GM19238 (cell line): Measurements from ENCODE around the gene KATNAL2.
"Not testable (repeated sequence)": the region's sequence is repeated elsewhere in the genome, so short reads cannot be mapped to it uniquely, and the experiment has no call there.

Experiments
- DNase-seq: peaks from one replicate; pipeline ENCODE4 v3.0.0; 2011; ENCODE audit warnings: low spot score; ENCODE audit not compliant: insufficient read length

Gene KATNAL2

GRCh38 chr18:47032945-47033344, 115.5 kb downstream of the KATNAL2 start:
- no peak for DNase-seq

- not testable (repeated sequence) for DNase-seq
These were observed 117.2 kb downstream of the KATNAL2 start for GRCh38 chr18:47034591-47034990.

- no peak for DNase-seq
These were observed 117.8 kb downstream of the KATNAL2 start, which contains the start of gene ELOA2 for GRCh38 chr18:47035156-47035671. Gene ELOA2, minus strand, starts transcription at chr18:47035621. Its CDS starts 357 bp downstream, at chr18:47035264.

- no peak for DNase-seq
These were observed 119.0 kb downstream of the KATNAL2 start for GRCh38 chr18:47036298-47036874.

- DNase-seq, result no peak
These were observed 119.7 kb downstream of the KATNAL2 start for GRCh38 chr18:47036927-47037578.

- no peak for DNase-seq
These were observed 123.6 kb downstream of the KATNAL2 start for GRCh38 chr18:47040982-47041381.

- no peak for DNase-seq
These were observed 133.1 kb downstream of the KATNAL2 start for GRCh38 chr18:47050468-47050867.

GRCh38 chr18:47054369-47054768, 137.0 kb downstream of the KATNAL2 start:
- no peak for DNase-seq

GRCh38 chr18:47062471-47062870, 145.1 kb downstream of the KATNAL2 start:
- no peak for DNase-seq

GRCh38 chr18:47063096-47063495, 145.7 kb downstream of the KATNAL2 start:
- no peak for DNase-seq

GRCh38 chr18:47067648-47068047, 150.2 kb downstream of the KATNAL2 start:
- DNase-seq, result no peak

GRCh38 chr18:47075098-47075883, 157.9 kb downstream of the KATNAL2 start:
- no peak for DNase-seq

- no peak for DNase-seq
These were observed 159.7 kb downstream of the KATNAL2 start for GRCh38 chr18:47077111-47077510.

GRCh38 chr18:47080872-47081271, 163.5 kb downstream of the KATNAL2 start:
- DNase-seq, result no peak

- DNase-seq, result no peak
These were observed 164.2 kb downstream of the KATNAL2 start for GRCh38 chr18:47081578-47081977.

- DNase-seq, result no peak
These were observed 170.3 kb downstream of the KATNAL2 start for GRCh38 chr18:47087676-47088075.

- no peak for DNase-seq
These were observed 178.4 kb downstream of the KATNAL2 start for GRCh38 chr18:47095810-47096209.

- peak; percentile 14 for DNase-seq
These were observed 182.9 kb downstream of the KATNAL2 start for GRCh38 chr18:47100212-47100831.

GRCh38 chr18:47108373-47108772, 191.0 kb downstream of the KATNAL2 start:
- DNase-seq, result no peak

GRCh38 chr18:47108998-47109405, 191.6 kb downstream of the KATNAL2 start:
- DNase-seq, result no peak

GRCh38 chr18:47109720-47110119, 192.3 kb downstream of the KATNAL2 start:
- DNase-seq, result no peak
